ENCODE results near the gene PACRG.

DNA sequence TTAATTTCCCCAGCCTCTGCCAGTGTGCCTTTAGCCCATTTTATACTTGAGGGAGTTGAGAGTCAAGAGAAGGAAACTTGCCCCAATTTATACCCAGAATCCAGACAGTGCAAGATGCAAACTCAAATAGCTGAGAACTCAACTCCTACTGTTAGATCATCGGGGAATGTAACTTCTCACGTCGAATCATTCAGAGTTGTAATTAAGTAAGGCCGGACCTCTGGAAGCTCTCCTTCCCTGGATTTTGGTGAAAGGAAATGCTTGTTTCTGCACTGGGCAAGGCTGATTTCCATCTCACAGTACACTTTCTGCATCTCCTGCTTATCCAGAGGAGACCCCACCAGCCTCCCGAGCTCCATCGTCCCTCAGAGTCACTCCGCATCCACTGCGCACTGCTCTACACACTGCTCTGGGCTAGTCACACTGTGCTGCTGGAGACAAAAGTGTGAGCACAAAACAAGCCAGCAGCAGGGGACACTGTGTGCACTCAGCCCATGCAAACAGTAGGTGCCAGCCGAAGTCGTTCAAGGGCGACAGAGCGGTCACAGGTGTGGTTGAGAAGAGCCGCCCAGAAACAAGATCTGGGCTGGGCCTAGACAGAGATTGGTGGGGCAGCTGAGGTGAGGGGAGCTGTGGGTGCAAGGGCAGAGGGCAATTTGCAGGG lies 536.4 kb downstream of the PACRG start:
- TF ChIP-seq ESRRA (IDR thresholded peaks at IDR 0.05; ENCODE audit: borderline replicate concordance, low read length) (no peak), EP300 (IDR thresholded peaks at IDR 0.05) (no peak), POLR2A (IDR thresholded peaks at IDR 0.05; ENCODE audit: low read length) (no peak), HDAC2 (IDR thresholded peaks at IDR 0.05) (no peak)
- TF ChIP-seq, protein P1, sequence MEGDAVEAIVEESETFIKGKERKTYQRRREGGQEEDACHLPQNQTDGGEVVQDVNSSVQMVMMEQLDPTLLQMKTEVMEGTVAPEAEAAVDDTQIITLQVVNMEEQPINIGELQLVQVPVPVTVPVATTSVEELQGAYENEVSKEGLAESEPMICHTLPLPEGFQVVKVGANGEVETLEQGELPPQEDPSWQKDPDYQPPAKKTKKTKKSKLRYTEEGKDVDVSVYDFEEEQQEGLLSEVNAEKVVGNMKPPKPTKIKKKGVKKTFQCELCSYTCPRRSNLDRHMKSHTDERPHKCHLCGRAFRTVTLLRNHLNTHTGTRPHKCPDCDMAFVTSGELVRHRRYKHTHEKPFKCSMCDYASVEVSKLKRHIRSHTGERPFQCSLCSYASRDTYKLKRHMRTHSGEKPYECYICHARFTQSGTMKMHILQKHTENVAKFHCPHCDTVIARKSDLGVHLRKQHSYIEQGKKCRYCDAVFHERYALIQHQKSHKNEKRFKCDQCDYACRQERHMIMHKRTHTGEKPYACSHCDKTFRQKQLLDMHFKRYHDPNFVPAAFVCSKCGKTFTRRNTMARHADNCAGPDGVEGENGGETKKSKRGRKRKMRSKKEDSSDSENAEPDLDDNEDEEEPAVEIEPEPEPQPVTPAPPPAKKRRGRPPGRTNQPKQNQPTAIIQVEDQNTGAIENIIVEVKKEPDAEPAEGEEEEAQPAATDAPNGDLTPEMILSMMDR (IDR thresholded peaks at IDR 0.05): no peak
- TF ChIP-seq, protein P2, sequence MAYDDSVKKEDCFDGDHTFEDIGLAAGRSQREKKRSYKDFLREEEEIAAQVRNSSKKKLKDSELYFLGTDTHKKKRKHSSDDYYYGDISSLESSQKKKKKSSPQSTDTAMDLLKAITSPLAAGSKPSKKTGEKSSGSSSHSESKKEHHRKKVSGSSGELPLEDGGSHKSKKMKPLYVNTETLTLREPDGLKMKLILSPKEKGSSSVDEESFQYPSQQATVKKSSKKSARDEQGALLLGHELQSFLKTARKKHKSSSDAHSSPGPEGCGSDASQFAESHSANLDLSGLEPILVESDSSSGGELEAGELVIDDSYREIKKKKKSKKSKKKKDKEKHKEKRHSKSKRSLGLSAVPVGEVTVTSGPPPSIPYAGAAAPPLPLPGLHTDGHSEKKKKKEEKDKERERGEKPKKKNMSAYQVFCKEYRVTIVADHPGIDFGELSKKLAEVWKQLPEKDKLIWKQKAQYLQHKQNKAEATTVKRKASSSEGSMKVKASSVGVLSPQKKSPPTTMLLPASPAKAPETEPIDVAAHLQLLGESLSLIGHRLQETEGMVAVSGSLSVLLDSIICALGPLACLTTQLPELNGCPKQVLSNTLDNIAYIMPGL (CRISPR knock-in tag; IDR thresholded peaks at IDR 0.05; ENCODE audit: borderline replicate concordance): no peak
